Neutrophil (primary cell): ENCODE results near the gene UTP18.
"Not testable (repeated sequence)": the region's sequence is repeated elsewhere in the genome, so short reads cannot be mapped to it uniquely, and the experiment has no call there.

Experiments used
- H3K27ac ChIP-seq: fragments of 200-600 bp; sonication (generic); 2 replicates; pipeline ENCODE4 v1.5.1; 2016; ENCODE audit warnings: mild to moderate bottlenecking, moderate library complexity
- H3K27me3 ChIP-seq: fragments of 200-600 bp; sonication (generic); 2 replicates; pipeline ENCODE4 v1.6.0; 2016; ENCODE audit warnings: mild to moderate bottlenecking
- H3K36me3 ChIP-seq: fragments of 200-600 bp; sonication (generic); 2 replicates; pipeline ENCODE4 v1.5.1; 2017
- H3K4me1 ChIP-seq, 2 experiments: fragments of 200-600 bp in 1 of 2; sonication (generic) in 1 of 2; 1 replicate in 1 of 2; 2 replicates in 1 of 2; pipeline versions ENCODE4 v1.5.1 to v1.6.1; 2013 to 2016; ENCODE audit warnings: low read depth in 1 of 2, low read length in 1 of 2, mild to moderate bottlenecking in 1 of 2, moderate library complexity in 1 of 2; ENCODE audit not compliant: control insufficient read depth in 1 of 2, insufficient read depth in 1 of 2
- H3K4me3 ChIP-seq, 2 experiments: fragments of 200-600 bp in 1 of 2; sonication (generic) in 1 of 2; 1 replicate in 1 of 2; 2 replicates in 1 of 2; pipeline ENCODE4 v1.5.1; 2013 to 2016; ENCODE audit warnings: low read depth in 1 of 2, low read length in 1 of 2, mild to moderate bottlenecking in 1 of 2, moderate library complexity in 1 of 2
- H3K9me3 ChIP-seq: fragments of 200-600 bp; sonication (generic); 2 replicates; pipeline ENCODE4 v1.5.1; 2016
- CTCF ChIP-seq: fragments of 200-600 bp; sonication (generic); IDR thresholded peaks from 2 replicates; pipeline ENCODE4 v1.5.1; 2016; ENCODE audit warnings: antibody characterized with exemption

UTP18 gene

GRCh38 chr17:51325471-51325870 lies 65.1 kb downstream of the UTP18 start:
- H3K36me3 ChIP-seq, result no peaks in the 10 kb centered on the region
- peaks cover 12% of the 10 kb centered on the region for H3K27me3 ChIP-seq
- no peak for TF ChIP-seq CTCF
- H3K4me1 ChIP-seq, result no peaks in the 10 kb centered on the region
- H3K4me3 ChIP-seq, result no peak overlapping the region
- no peak overlapping the region for H3K27ac ChIP-seq
- no peaks in the 10 kb centered on the region for H3K9me3 ChIP-seq

GRCh38 chr17:51330861-51331503 lies 70.6 kb downstream of the UTP18 start:
- H3K27me3 ChIP-seq, H3K9me3 ChIP-seq, H3K4me3 ChIP-seq, H3K36me3 ChIP-seq, H3K27ac ChIP-seq, H3K4me1 ChIP-seq: not testable (repeated sequence)

- H3K27ac ChIP-seq, result no peak overlapping the region
- TF ChIP-seq CTCF, result no peak
- no peak overlapping the region for H3K4me3 ChIP-seq
- no peaks in the 10 kb centered on the region for H3K9me3 ChIP-seq
- no peaks in the 10 kb centered on the region for H3K36me3 ChIP-seq
- no peaks in the 10 kb centered on the region for H3K4me1 ChIP-seq
- peaks cover 12% of the 10 kb centered on the region for H3K27me3 ChIP-seq
Observed at GRCh38 chr17:51335006-51335590, 74.8 kb downstream of the UTP18 start.

GRCh38 chr17:51335883-51336822 lies 75.8 kb downstream of the UTP18 start:
- Histone ChIP-seq H3K36me3 (no peaks in the 10 kb centered on the region), H3K27ac (no peak overlapping the region), H3K4me3 (no peak overlapping the region), H3K27me3 (peaks cover 18% of the 10 kb centered on the region), H3K4me1 (no peaks in the 10 kb centered on the region), H3K9me3 (no peaks in the 10 kb centered on the region)
- TF ChIP-seq CTCF, result no peak

GRCh38 chr17:51341457-51341856 lies 81.1 kb downstream of the UTP18 start:
- H3K4me1 ChIP-seq, result no peaks in the 10 kb centered on the region
- no peak overlapping the region for H3K27ac ChIP-seq
- H3K4me3 ChIP-seq, result no peak overlapping the region
- TF ChIP-seq CTCF, result no peak
- H3K27me3 ChIP-seq, result peaks cover 33% of the 10 kb centered on the region
- no peaks in the 10 kb centered on the region for H3K36me3 ChIP-seq
- H3K9me3 ChIP-seq, result no peaks in the 10 kb centered on the region

GRCh38 chr17:51342257-51342656 lies 81.9 kb downstream of the UTP18 start:
- no peaks in the 10 kb centered on the region for H3K4me1 ChIP-seq
- H3K27me3 ChIP-seq, result peaks cover 33% of the 10 kb centered on the region
- H3K9me3 ChIP-seq, result no peaks in the 10 kb centered on the region
- no peak overlapping the region for H3K27ac ChIP-seq
- H3K4me3 ChIP-seq, result no peak overlapping the region
- H3K36me3 ChIP-seq, result no peaks in the 10 kb centered on the region
- no peak for TF ChIP-seq CTCF
